Stimulated activated CD4-positive, alpha-beta T cell treated with anti-CD3 and anti-CD28 coated beads, Interleukin-1b, Interleukin-23, amount 100 ng/mL, for 1 hour (primary cell): ENCODE data around the gene TUT4.
"Not testable (repeated sequence)": the region's sequence is repeated elsewhere in the genome, so short reads cannot be mapped to it uniquely, and the experiment has no call there.

Experiments
- DNase-seq, 2 donors: peaks; one replicate each; pipeline ENCODE4 v3.0.0-alpha.2; 2020; ENCODE audit warnings: low read depth in 2 of 2

The TUT4 gene

GRCh38 chr1:52552505-52553361 lies at the start of gene TUT4:
TSS of gene TUT4 (minus strand) at chr1:52553092. CDS start at chr1:52526280, 26,812 bp downstream.
- peak; percentile 47 to 51 for DNase-seq

GRCh38 chr1:52601991-52602855 lies 49.3 kb upstream of the TUT4 start, which contains the start of gene GPX7:
TSS of gene GPX7 (plus strand) at chr1:52602371. CDS start at chr1:52602410, 39 bp downstream.
- peak; percentile 22 for DNase-seq

- DNase-seq, result no peak
Measured at GRCh38 chr1:52601519-52601918, 48.6 kb upstream of the TUT4 start.

- no peak for DNase-seq
Measured at GRCh38 chr1:52600533-52601179, 47.8 kb upstream of the TUT4 start.

GRCh38 chr1:52599236-52599635 lies 46.3 kb upstream of the TUT4 start:
- DNase-seq, result no peak

- DNase-seq, result no peak
Measured at GRCh38 chr1:52598729-52599128, 45.8 kb upstream of the TUT4 start.

GRCh38 chr1:52597912-52598311 lies 45.0 kb upstream of the TUT4 start:
- no peak for DNase-seq

- DNase-seq, result no peak
Measured at GRCh38 chr1:52595061-52595460, 42.2 kb upstream of the TUT4 start.

GRCh38 chr1:52593495-52593894 lies 40.6 kb upstream of the TUT4 start:
- no peak for DNase-seq

- no peak for DNase-seq
Measured at GRCh38 chr1:52592637-52593323, 39.9 kb upstream of the TUT4 start.

- no peak for DNase-seq
Measured at GRCh38 chr1:52590266-52590665, 37.4 kb upstream of the TUT4 start.

GRCh38 chr1:52588535-52588934 lies 35.6 kb upstream of the TUT4 start:
- DNase-seq, result no peak

- DNase-seq, result no peak
Measured at GRCh38 chr1:52588027-52588426, 35.1 kb upstream of the TUT4 start.

GRCh38 chr1:52585474-52585873 lies 32.6 kb upstream of the TUT4 start:
- no peak for DNase-seq

- DNase-seq, result no peak
Measured at GRCh38 chr1:52582116-52582696, 29.3 kb upstream of the TUT4 start.

- no peak for DNase-seq
Measured at GRCh38 chr1:52580283-52580682, 27.4 kb upstream of the TUT4 start.

GRCh38 chr1:52579415-52579814 lies 26.5 kb upstream of the TUT4 start:
- DNase-seq, result no peak

GRCh38 chr1:52578066-52578465 lies 25.2 kb upstream of the TUT4 start:
- not testable (repeated sequence) for DNase-seq

- DNase-seq, result no peak
Measured at GRCh38 chr1:52576074-52576473, 23.2 kb upstream of the TUT4 start.

GRCh38 chr1:52574594-52574993 lies 21.7 kb upstream of the TUT4 start:
- DNase-seq, result no peak

- no peak for DNase-seq
Measured at GRCh38 chr1:52572387-52572786, 19.5 kb upstream of the TUT4 start.
